GM19397 (cell line): ENCODE measurements around the gene PGAP6.
A peak's percentile ranks its signal among the peaks of the same experiment; 100 is the strongest.
"Not testable (repeated sequence)": the region's sequence is repeated elsewhere in the genome, so short reads cannot be mapped to it uniquely, and the experiment has no call there.

Experiments
- ATAC-seq: cut with Tn5 transposase; IDR thresholded peaks from one replicate; pipeline ENCODE4 v1.9.1; 2021; ENCODE audit warnings: mild to moderate bottlenecking, moderate library complexity; ENCODE audit not compliant: unreplicated experiment

Gene PGAP6

DNA sequence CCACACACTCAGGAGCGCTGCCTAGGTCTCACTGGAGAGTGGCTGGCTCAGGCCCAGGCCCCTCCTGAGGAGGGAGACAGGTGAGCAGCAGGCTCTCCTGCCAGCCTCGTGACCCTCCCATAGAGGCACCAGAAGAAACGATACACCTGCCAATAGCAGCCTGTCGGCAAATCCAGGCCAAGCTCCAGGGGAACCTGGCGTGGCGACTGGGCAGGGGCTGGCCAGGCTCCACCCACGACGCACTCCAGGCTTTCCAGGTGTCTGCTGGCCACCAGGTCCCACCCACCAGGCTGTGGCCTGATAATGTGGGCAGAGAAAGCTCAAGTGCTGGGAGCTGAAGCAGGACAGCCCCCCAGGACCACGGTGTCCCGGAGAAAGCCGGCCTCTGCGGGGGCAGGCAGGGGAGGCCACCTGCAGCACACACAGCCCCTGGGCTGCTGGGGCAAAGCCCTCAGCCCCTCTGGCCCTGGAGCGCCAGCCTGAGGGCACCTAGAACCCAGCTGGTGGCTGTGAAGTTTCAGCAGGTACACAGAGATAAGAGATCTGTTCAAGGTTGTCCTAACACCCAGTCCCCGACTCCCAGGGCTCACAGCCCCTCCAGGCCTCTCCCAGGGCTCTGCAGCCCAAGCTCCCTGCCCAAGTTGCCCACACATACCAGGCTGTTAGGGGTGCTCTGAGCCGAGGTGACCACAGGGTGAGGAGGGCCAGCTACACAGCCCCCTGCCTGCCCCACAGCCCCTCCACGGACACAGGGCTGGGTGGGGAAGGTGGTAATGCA lies 2.4 kb downstream of the PGAP6 start:
- no peak for ATAC-seq

DNA sequence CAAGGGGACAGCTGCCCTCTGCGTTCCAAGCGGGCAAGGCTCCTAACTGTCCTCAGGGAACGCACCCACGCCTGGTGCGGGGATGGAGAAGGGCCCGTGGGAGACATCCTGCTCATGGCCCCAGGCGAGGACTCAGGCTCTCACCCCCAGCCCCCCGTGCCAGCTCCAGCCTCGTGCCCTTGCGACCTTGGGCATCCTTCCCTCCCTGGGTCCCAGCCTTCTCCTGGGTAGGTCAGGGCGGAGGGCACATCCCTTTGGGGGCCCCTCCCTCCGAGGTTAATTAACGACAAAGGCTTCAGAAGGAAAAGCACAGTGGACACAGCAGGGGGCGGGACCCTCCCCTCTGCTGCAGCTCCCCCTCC lies 3.0 kb downstream of the PGAP6 start:
- no peak for ATAC-seq

DNA sequence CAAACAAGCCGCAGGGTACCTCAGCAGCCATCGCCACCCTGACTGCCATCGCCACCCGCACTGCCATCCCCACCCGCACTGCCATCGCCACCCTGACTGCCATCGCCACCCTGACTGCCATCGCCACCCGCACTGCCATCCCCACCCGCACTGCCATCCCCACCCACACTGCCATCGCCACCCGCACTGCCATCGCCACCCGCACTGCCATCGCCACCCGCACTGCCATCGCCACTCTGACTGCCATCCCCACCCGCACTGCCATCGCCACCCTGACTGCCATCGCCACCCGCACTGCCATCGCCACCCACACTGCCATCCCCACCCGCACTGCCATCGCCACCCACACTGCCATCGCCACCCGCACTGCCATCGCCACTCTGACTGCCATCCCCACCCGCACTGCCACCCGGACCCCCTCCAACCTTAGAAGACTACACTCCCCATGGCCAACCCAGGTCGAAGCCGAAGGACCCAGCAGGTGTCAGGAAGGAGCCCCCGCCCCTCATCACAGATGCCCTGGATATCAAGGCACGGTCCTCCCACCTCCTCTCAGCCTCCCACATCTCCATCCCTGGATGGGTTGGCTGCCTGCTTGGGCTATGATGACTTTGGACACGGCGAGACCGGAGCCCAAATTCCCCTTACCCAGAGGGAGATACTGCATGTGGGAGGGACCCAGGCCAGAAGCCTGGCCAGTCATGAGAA lies 3.5 kb downstream of the PGAP6 start:
- ATAC-seq: not testable (repeated sequence)

DNA sequence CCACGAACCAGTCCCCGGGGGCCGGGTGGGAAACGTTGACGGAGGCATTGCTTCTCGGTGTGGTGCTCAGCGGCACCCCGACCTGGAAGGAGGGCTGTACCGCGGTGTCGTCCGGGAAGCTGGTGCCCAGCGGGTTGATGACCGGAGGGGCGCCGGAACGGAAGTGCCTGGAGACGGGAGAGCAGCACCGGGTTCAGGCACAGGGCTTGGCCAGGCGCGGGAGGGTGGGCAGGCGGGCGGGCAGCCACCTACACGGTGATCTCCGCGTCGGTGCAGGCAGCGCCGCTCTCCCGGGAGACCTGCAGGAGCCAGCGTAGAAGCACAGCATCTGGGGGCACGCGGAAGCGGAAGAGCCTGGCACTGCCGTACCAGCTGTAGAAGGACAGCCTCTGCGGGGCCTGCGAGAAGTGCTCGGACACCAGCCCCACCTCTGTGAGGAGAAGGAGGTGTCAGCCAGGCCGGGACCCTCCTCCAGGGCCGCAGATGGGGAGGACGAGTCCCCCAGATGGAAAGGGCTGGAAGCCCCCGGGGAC lies 4.3 kb downstream of the PGAP6 start:
- ATAC-seq: no peak

DNA sequence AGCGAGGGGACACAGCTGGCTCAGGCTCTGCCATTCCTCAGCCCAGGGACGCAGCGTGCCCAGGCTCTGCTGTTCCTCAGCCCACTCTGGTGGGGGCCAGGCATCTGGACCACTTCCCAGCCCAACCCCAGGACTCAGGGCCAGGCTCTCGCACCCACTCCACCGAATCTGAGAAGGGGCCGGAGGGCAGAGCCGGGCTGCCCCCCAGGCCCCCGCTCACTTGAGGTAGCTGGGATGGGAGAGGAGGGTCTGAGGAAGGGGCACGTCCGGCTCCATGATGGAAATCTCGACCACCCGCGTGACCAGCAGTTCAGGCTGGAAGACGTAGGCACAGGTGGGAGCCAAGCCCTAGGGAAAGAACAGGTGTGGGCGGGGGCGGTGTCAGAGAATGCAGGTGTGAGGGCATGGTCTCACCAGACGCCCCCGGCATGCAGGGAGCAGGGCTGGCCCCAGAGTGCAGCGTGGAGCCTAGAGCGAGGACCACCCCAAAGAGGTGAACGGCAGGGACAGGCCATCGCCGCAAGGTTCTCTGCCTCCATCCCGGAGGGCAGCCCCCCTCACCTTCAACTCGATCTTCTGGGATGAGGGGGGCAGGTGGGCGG lies 4.9 kb downstream of the PGAP6 start:
- no peak for ATAC-seq

DNA sequence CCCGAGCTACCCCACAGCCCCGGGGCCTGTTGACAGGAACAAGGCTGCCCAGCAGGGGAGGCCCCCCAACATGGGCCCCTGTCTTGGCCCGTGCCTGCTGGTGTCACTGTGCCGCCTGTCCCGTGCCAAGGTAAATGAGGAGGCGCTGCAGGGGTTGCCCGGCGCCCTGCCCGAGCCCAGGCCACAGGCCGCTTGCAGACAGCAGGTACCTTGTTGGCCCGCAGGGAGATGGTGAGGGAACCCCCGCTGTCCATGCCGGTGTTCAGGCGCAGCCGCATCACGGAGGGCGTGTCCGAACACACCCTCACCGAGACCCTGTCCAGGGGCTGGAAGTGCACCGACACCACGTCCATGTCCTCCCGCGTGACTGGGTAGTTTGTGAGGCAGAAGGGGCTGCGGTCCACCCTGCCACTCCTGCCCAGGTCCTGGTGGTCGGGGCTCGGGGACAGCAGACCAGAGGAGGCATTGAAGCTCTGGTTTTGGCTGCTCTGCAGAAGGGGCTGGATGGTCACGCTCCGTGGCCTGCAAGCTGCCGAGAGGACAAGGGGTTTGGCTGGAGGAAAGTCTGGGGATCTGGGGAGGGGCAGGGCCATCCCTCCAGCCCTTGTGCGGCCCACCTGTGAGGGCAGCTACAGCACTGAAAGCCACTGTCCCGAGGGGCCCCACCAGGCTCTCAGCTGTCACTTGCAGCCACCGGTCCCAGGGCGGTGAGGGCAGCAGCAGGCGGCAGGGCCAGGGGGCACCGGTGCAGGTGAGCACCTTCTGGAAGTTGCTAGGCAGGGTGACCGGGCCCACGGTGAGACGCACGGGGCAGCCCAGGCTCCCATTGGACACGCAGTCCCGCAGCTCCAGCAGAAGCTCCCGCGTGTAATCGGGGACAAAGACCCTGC lies 5.6 kb downstream of the PGAP6 start:
- no peak for ATAC-seq

DNA sequence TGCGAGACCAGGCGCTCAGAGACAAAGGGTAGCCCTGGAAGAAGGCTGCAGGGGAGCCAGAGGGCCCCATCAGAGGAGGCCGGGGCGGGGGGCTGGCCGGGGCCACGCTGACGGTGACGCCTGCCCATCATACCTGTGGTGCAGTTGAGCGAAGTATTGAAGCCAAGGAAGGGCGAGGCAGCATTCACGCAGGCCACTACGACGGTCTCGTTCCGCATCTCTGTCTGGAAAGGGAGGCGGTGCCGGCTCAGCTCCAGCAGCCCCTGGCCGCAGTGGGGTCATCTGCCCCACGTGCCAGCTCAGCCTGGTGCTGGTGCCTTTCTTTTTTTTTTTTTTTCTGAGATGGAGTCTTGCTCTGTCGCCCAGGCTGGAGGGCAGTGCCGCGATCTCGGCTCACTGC lies 6.6 kb downstream of the PGAP6 start:
- ATAC-seq: no peak

DNA sequence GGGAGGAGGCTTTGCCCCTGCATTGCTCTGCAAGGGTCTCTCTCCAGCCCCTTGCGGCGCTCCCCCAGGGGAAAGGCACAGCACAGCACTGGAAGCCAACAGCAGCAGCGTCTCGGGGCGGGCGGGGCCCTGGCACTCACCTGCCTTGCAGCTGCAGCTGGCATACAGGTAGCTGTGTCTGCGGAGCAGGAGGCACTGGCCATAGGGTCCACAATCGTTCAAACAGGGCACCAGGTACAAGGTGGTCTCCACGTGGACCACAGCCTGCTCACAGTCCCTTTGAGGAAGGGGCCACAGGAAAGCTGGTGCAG lies 7.2 kb downstream of the PGAP6 start:
- ATAC-seq: no peak

DNA sequence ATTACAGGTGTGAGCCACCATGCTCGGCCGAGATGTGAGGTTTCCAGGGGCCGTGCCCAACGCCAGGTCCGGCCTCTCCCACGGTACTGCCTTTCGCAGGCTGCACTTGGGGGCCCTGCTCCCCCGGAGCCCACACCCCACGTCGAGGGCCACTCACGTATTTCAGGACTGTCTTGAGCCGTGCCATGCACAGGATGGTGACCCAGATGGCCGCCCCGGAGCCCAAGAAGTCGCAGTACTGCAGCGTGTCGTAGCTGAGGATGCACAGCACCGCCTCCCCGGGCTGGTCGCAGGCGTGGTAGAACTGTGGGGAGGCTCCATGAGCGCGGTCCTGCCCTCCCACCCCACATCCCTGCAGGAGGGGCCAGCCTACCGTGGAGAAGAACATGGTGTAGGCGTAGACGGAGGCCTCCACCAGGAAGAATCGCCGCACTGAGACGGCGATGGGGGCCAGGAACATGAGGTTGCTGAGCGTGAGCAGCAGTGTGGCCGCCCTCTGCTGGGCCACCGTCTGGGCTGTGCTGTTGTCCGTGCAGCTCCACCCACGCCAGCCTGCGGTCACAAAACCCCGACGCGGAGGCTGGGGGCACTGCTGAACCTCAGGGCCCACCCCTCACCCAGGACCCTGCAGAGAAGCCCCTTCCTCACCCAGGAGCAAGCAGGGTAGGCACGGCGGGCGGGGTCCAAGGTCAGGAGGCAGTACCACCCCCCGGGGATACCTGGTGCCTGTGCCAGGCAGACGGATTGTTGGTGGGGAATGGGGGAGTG lies 7.7 kb downstream of the PGAP6 start:
- ATAC-seq: no peak

DNA sequence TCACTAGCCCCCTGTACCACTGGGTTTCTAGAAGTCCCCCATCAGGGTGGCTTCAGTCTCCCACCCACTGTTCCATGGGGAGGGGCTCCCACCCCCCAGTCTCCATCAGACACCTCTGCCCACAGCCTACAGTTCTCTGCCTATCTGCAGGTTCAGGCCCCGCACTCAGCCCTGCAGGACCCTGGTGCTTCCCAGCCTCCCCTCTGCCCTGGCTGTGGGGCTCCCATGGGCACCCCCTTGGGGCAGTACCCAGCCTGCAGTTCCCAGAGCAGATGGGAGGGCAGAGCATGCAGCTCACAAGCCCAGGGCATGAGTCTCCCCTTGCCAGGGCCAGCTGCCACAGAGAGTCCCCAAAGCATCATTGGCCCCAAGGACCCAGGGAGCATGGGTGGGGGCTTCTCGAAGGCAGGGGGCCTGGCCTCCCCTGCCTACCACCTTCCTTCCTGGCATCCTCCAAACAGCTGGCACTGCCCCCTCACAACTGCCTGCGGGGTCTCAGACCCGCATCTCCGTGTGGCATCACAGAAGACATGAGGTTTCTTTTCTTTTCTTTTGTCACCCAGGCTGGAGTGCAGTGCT lies 8.7 kb downstream of the PGAP6 start:
- no peak for ATAC-seq

DNA sequence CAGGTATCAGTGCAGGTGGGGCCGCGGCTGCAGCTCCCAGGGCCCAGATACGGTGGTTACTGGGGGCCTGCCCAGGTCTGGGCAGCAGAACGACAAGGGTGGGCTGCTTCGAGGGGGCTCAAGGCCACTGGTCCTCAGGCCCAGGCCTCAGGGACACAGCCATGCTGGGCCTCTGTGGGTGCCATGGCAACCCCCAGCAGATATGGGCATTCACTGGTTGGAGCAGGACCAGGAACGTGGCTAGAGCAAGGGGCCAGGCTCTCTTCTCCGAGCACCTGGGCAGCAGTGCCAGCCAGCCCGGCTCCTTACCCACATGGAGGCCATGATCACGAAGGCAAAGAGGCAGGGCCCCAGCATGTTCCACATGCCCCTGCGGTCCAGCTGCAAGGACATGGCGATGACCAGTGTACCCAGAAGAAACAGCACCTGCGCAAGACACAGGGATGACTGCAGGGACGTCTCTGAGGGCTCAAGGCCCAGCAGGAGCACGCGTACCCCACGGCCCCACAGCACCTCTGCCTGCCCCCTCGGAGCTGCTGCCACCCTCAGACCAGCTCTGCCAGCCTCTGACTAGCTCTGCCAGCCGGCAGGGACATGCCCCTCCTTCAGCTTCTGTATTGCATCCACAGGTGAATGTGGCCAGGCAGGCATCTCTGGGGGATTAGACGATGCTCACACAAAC lies 9.3 kb downstream of the PGAP6 start:
- no peak for ATAC-seq

DNA sequence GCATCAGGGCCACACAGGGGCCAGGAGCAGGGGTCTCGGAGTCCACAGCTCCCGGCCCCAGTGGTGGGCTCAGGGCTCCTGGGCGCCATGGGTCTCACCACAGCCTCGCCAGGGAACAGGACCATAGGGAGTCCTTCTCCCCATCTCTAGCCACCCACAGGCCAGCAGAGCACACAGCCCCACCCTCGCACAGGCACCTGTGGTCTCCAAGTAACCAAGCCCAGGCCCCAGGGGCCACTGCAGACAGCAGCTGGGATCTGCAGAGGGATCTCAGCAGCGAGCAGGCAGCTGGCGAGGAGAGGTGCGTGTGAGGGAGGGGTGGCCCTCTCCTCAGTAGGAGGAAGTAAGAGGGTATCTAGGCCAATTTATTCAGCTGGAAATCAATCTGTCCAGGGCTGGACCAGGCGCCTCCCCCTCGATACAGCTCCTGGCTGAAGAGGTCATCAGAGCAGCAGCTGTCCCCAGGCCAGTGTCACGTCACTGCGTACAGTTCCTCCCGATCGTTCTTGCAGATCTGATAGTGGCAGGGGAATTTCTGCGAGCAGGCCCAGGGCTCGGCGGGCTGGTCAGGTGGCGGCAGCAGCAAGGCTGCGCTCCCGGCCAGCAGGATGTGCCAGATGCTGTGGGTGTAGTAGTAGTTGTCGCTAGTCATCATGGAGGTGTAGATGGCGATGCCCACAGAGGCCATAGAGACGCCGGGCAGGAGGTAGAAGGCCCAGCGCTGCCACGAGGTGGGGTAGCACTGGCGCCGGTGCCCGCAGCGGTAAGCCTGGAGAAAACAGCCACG lies 10.1 kb downstream of the PGAP6 start:
- no peak for ATAC-seq

DNA sequence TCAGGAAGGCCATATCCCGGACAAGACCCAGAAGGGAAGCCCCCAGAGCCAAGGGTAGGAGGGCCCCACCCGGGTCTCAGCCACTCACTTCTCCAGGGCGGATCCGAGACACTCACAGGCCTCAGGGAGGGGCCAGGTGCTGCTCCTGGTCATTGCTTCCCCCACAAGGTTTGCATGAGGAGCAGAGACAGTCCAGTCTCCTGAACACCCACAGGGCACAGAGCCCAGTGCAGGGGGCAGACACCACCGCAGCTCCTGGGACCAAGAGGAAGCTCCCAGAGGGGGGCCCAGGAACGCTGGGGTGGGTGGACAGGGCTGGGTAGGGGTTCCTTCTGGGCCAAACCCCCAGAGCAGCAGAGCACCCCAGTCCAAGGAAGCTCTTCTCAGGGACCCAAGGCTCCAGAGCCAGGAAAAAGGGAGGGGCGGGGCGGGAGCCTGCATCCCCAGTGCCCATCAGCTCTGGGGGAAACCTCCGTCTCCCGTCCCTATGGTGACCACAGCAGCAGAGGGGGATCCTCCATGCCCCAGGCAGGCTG lies 10.7 kb downstream of the PGAP6 start:
- no peak for ATAC-seq

DNA sequence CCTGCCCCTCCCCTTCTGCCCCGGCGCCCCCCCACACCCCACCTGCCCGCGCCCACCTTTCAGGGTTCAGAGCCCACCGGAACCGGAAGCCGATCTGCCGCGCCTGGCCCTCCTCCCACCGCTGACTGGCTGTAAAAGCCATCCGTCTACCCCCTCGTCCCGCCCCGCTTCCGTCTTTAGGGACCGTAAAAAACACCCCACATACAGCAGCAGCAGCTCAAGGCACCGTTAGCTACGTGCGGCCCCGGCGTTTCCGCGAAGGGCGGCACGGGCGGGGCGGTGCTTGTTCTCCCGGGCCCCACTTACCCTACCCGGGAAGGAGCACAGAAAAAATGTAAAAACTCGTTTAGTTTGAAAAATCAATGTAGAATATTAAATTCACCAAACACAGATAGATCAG lies 11.3 kb downstream of the PGAP6 start, which contains the start of gene MRPL28:
MRPL28 (minus strand) TSS at position 96 of the 400 bp plus-strand sequence. CDS start 320 bp downstream, outside the sequence.
- ATAC-seq: peak; percentile 66

DNA sequence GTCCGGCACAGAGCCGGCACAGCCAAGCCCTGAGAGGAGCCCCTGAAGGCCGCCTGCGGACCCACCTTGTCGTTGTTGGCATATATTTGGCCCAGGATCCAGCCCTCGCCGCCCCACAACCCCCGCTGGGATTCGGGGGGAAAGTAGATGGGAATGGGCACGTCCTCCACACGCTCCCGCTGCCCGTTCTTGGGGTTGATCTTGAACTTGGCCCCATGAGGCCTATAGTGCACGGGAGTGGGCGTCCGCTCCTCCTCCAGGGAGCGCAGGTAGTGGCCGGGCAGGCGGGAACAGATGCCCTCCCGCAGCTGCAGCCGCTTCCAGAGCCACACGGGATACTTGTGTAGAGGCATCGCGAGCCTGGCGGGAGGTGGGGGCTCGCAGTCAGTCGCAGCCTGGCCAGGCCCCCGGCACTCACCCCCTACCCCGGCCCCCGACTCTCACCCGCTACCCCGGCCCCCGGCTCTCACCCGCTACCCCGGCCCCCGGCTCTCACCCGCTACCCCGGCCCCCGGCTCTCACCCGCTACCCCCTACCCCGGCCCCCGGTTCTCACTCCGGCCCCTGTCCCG lies 11.8 kb downstream of the PGAP6 start:
- no peak for ATAC-seq

DNA sequence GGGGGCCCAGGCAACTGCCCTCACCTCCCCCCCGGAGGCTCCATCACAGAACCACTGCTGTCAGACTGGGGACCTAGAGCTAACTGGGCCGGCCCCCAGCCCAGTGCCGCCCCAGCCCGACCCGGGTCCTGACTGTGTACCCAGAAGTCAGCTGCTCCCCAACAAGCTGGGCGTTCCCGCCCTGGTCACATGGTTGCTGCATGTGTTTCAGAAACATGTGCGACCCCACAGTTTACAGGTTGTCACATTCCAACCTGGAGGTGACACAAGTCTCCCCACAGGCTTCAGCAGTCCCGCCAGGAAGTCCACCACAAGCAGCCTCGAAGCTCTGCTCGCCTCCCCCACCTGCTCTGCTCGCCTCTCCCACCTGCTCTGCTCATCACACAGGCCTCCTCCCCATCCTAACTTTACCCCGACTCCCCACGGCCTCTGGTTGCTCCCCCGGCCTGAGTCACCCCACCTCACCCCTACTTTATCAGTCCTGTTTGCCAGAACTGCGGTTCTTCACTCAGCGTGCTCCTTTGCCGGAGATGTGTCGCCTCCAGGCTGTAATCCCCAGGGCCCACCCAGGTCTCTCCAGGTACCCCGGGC lies 12.4 kb downstream of the PGAP6 start:
- no peak for ATAC-seq

DNA sequence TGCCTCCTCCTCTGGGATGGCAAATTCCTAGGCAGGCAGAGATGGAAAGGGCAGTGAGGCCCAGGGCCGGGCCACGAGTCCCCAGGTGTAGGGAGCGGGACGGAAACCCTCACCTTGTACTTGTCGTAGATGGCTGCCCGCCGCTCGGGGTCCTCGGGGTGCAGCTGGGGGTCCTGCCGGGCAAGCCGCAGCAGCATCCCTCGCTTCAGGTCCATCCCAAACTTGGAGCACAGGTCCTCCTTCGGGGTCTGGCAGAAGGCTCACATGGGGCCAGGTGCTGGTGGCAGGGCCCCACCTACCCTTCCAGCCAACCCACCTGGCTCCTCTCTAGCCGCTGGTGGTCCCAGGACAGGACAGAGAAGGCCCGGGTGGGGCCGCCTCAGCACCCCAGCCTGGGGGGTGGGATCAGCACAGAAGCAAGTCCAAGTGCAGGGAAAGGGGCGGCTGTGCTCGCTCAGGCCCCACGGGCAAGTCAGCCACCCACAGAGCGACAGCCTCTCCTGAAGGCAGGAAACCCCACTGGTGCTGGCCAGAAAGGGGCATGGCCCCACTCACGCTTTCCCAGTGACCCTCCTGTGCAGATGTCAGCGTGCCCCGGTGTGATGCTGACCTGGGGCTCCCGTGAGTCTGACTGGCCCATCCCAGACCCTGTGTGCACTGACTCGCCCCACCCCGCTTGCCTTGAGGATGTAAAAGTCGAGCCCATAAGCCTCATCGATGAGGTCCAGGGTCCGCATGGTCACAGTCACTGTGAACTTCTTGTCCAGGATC lies 13.2 kb downstream of the PGAP6 start:
- no peak for ATAC-seq
